ENCODE measurements around the gene ZRANB1.

The ZRANB1 gene

DNA sequence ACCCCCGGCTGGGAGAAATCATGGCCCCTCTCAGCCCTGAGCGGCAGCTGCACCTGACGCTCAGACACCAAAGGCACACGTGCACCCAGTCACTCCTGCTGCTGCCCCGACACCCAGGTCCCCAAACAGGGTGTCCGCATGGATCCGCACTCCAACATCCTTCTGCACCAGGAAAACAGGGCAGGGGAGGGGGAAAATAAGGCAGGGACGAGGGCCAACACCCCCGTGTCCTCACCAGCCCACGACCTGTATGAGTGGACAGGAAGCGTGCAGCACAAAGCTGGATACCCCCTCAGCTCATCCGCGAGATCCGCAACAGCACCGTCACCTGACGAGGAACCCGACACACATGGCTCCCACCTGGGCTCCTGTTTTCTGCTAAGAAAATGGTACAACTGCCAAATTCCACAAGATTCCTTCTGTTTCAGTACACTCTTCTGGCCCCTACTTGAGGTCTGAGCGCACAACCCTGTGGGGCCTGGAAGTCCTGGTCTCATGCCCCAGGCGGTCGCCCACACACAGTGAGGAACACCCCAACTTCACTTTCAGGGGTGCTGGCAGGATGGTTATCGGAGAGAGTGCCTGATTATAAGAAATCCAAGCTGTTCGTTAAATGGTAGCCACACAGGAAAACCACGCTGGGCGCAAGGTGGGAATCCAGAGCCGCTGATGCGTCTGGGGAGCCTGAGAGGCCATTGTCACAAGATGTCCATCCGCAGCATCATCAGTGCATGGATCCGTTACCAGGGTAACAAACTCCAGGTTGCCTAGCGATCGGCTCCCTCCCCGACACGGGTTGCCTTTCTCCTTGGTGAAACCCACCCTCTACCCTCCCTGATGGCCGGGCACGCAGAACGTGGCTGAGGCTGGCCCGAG, 63.6 kb downstream of the ZRANB1 start:
- Histone ChIP-seq H3K9me3 (ENCODE audit: control extremely low read depth in 1 of 5, control insufficient read depth in 4 of 5, insufficient read depth in 2 of 5, low read depth in 1 of 5, low read length in 4 of 5) (no peaks in the 10 kb centered on the region), H3K4me1 (ENCODE audit: control extremely low read depth in 1 of 4, control insufficient read depth in 4 of 4, insufficient read depth in 4 of 4, low read length in 3 of 4) (peaks cover 0 to 7% (median 2%) of the 10 kb centered on the region in 4 experiments), H3K27me3 (replicated peaks in 2 of 5; ENCODE audit: control insufficient read depth in 4 of 5, insufficient read depth in 5 of 5, low read length in 4 of 5) (no peaks in the 10 kb centered on the region), H3K36me3 (ENCODE audit: control insufficient read depth in 4 of 4, insufficient read depth in 4 of 4, low read length in 3 of 4) (peaks cover 0 to 65% (median 42%) of the 10 kb centered on the region in 4 experiments), H3K27ac (ENCODE audit: insufficient read depth in 1 of 2, low read depth in 1 of 2, low read length in 2 of 2, poor library complexity in 1 of 2, severe bottlenecking in 2 of 2) (no peak overlapping the region), H3K4me3 (ENCODE audit: control insufficient read depth in 1 of 7, extremely low read depth in 1 of 7, insufficient read depth in 4 of 7, low read depth in 2 of 7, low read length in 6 of 7) (no peak overlapping the region)
- ChIA-PET CTCF (interaction anchor here (1.0 kb wide), 1 partner anchor 10 kb away, joined by 3 read pairs; no protein-coding TSS in a partner anchor), POLR2A (no interaction called here)
- DNase-seq: no peak
- 93% methylated on average over 28 of the region's 36 CpGs for WGBS (ENCODE audit: insufficient coverage)

DNA sequence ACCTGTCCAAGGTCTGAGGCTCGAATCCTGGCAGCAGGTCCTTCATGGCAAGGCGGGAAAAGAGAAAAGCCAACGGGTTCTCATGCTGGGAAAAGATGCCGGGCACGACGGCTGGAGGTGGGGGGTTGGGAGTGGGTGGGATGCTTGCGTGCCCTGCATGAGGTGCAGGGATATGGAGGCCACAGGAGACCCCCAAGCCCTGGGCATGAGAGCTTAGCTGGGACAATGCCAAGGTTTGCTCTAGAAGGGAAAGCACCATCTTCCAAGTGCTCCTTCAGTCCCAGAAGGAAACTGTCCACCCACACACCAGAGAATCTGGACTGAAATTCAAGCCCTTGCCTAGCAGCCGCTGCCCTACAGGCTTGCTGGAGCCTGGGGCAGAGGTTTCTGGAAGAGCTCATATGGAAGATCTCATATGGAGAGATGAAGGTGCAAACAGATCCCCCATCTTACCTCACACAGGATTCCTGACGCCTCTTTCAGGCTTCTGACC, 64.3 kb downstream of the ZRANB1 start:
- CTCF ChIA-PET: no interaction called here
- Histone ChIP-seq H3K4me1 (ENCODE audit: control extremely low read depth in 1 of 4, control insufficient read depth in 4 of 4, insufficient read depth in 4 of 4, low read length in 3 of 4) (peaks cover 0 to 7% (median 2%) of the 10 kb centered on the region in 4 experiments), H3K27me3 (replicated peaks in 2 of 5; ENCODE audit: control insufficient read depth in 4 of 5, insufficient read depth in 5 of 5, low read length in 4 of 5) (no peaks in the 10 kb centered on the region), H3K27ac (ENCODE audit: insufficient read depth in 1 of 2, low read depth in 1 of 2, low read length in 2 of 2, poor library complexity in 1 of 2, severe bottlenecking in 2 of 2) (no peak overlapping the region), H3K9me3 (ENCODE audit: control extremely low read depth in 1 of 5, control insufficient read depth in 4 of 5, insufficient read depth in 2 of 5, low read depth in 1 of 5, low read length in 4 of 5) (no peaks in the 10 kb centered on the region), H3K4me3 (ENCODE audit: control insufficient read depth in 1 of 7, extremely low read depth in 1 of 7, insufficient read depth in 4 of 7, low read depth in 2 of 7, low read length in 6 of 7) (no peak overlapping the region), H3K36me3 (ENCODE audit: control insufficient read depth in 4 of 4, insufficient read depth in 4 of 4, low read length in 3 of 4) (peaks cover 0 to 60% (median 37%) of the 10 kb centered on the region in 4 experiments)
- POLR2A ChIA-PET: no interaction called here
- WGBS (ENCODE audit: insufficient coverage): 100% methylated on average over 6 of the region's 9 CpGs
- no peak for DNase-seq

DNA sequence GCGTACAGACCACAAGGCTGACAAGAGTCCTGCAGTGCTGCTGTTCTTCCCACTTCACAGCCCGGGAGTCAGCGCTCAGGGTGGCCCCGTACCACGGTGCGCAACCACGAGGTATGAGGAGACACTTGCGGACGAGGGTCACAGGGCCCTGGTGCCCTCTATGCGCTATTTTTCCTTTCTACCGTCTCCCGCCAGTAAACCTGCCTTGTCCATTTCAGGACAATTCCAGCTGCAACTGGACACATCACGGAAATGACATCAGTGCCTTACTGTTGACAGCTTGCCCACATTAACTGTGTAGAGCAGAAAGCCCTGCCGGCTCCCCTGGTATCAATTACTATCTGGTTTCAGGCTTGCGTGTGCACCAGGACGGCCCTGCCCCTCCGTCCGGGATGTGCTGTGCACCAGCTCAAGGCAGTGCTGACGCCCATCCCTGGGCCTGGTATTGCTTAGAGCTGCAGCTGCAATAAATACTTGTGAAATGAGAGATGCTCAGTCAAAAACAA, 65.1 kb downstream of the ZRANB1 start:
- peaks cover 0 to 7% (median 2%) of the 10 kb centered on the region in 4 experiments for H3K4me1 ChIP-seq (ENCODE audit: control extremely low read depth in 1 of 4, control insufficient read depth in 4 of 4, insufficient read depth in 4 of 4, low read length in 3 of 4)
- H3K27me3 ChIP-seq (replicated peaks in 2 of 5; ENCODE audit: control insufficient read depth in 4 of 5, insufficient read depth in 5 of 5, low read length in 4 of 5): no peaks in the 10 kb centered on the region
- H3K9me3 ChIP-seq (ENCODE audit: control extremely low read depth in 1 of 5, control insufficient read depth in 4 of 5, insufficient read depth in 2 of 5, low read depth in 1 of 5, low read length in 4 of 5): no peaks in the 10 kb centered on the region
- no peak overlapping the region for H3K27ac ChIP-seq (ENCODE audit: insufficient read depth in 1 of 2, low read depth in 1 of 2, low read length in 2 of 2, poor library complexity in 1 of 2, severe bottlenecking in 2 of 2)
- ChIA-PET POLR2A (interaction anchor here (0.5 kb wide), 1 partner anchor 54 kb away, joined by 3 read pairs; no protein-coding TSS in a partner anchor), CTCF (interaction anchor here (1.2 to 2.0 kb wide), 2 partner anchors 8 to 14 kb away, joined by 4 to 8 read pairs; no protein-coding TSS in a partner anchor)
- no peak for DNase-seq
- 89% methylated on average over 19 of the region's 19 CpGs for WGBS (ENCODE audit: insufficient coverage)
- H3K4me3 ChIP-seq (ENCODE audit: control insufficient read depth in 1 of 7, extremely low read depth in 1 of 7, insufficient read depth in 4 of 7, low read depth in 2 of 7, low read length in 6 of 7): no peak overlapping the region
- H3K36me3 ChIP-seq (ENCODE audit: control insufficient read depth in 4 of 4, insufficient read depth in 4 of 4, low read length in 3 of 4): peaks cover 0 to 58% (median 32%) of the 10 kb centered on the region in 4 experiments

DNA sequence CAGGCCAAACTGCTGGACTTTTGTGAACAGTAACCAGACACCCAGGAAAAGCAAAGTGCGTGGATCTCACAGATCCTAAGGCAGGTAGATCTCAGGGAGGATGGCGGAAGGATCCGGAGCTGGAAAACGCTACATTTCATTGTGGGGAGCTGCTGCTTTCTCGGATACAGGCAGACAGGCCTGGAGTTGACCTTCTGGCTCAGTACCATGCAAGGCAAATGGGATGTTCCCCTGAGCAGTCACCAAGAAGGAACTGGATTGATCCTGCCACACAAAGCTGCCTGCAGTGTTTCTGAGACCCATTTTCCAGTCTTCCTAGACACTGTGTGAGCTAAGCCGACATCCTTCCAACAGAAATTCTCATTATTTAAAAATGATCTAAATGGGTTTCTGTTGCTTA, 65.5 kb downstream of the ZRANB1 start:
- H3K4me3 ChIP-seq (ENCODE audit: control insufficient read depth in 1 of 7, extremely low read depth in 1 of 7, insufficient read depth in 4 of 7, low read depth in 2 of 7, low read length in 6 of 7): no peak overlapping the region
- H3K9me3 ChIP-seq (ENCODE audit: control extremely low read depth in 1 of 5, control insufficient read depth in 4 of 5, insufficient read depth in 2 of 5, low read depth in 1 of 5, low read length in 4 of 5): no peaks in the 10 kb centered on the region
- no peak overlapping the region for H3K27ac ChIP-seq (ENCODE audit: insufficient read depth in 1 of 2, low read depth in 1 of 2, low read length in 2 of 2, poor library complexity in 1 of 2, severe bottlenecking in 2 of 2)
- ChIA-PET POLR2A (interaction anchor here (0.5 kb wide), 1 partner anchor 54 kb away, joined by 3 read pairs; no protein-coding TSS in a partner anchor), CTCF (interaction anchor here (1.2 to 2.0 kb wide), 2 partner anchors 9 to 14 kb away, joined by 4 to 8 read pairs; no protein-coding TSS in a partner anchor)
- WGBS (ENCODE audit: insufficient coverage): 97% methylated on average over 5 of the region's 6 CpGs
- peaks cover 0 to 55% (median 34%) of the 10 kb centered on the region in 4 experiments for H3K36me3 ChIP-seq (ENCODE audit: control insufficient read depth in 4 of 4, insufficient read depth in 4 of 4, low read length in 3 of 4)
- no peak for DNase-seq
- peaks cover 0 to 7% (median 2%) of the 10 kb centered on the region in 4 experiments for H3K4me1 ChIP-seq (ENCODE audit: control extremely low read depth in 1 of 4, control insufficient read depth in 4 of 4, insufficient read depth in 4 of 4, low read length in 3 of 4)
- no peaks in the 10 kb centered on the region for H3K27me3 ChIP-seq (replicated peaks in 2 of 5; ENCODE audit: control insufficient read depth in 4 of 5, insufficient read depth in 5 of 5, low read length in 4 of 5)

DNA sequence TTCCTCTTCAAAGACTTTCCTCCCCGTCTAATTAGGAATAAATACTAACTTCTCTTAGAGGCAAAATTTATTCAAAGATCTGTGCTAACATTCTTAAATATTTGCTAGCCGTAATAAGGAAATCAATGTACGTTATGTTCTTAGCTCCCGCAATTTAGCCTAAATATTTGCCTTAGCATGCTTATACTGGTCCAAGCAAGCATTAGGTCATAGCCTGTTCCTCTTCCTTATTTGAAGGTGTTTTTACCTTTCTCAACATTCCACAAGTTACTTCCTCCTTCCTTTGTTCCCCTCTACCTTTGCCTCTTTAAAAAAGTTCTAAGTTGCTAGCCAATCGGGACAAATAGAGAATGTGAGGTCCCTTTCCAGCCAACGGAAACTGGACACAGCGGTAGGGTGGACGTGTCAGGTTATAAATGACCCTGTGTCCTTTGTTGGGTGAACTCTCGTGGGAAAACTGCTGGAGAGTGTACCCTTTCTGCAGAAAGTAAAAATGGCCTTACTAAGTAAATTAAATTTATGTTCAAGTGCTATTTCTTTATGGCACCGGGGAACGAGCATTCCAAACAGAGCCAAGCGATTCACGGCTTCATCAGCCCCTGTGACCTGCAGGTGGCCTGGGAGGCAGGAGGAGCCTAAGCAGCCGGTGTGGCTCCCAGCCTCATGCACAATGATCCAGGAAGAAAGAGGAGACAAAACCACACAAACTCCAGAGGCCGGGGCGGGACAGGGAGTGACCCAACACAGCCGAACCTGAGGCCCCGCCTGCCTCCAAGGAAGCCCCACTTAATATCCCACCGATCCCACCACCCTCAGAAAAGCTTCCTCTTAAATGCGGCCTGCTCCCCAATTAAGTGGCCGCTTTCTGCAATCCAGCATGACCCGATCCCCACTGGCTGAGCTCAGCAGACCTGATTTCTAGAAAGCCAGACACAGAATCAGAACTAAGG, 67.0 kb downstream of the ZRANB1 start:
- POLR2A ChIA-PET: no interaction called here
- Histone ChIP-seq H3K27me3 (replicated peaks in 2 of 5; ENCODE audit: control insufficient read depth in 4 of 5, insufficient read depth in 5 of 5, low read length in 4 of 5) (no peaks in the 10 kb centered on the region), H3K9me3 (ENCODE audit: control extremely low read depth in 1 of 5, control insufficient read depth in 4 of 5, insufficient read depth in 2 of 5, low read depth in 1 of 5, low read length in 4 of 5) (no peaks in the 10 kb centered on the region), H3K4me1 (ENCODE audit: control extremely low read depth in 1 of 4, control insufficient read depth in 4 of 4, insufficient read depth in 4 of 4, low read length in 3 of 4) (peaks cover 0 to 7% (median 2%) of the 10 kb centered on the region in 4 experiments), H3K4me3 (ENCODE audit: control insufficient read depth in 1 of 7, extremely low read depth in 1 of 7, insufficient read depth in 4 of 7, low read depth in 2 of 7, low read length in 6 of 7) (no peak overlapping the region), H3K36me3 (ENCODE audit: control insufficient read depth in 4 of 4, insufficient read depth in 4 of 4, low read length in 3 of 4) (peaks cover 0 to 51% (median 28%) of the 10 kb centered on the region in 4 experiments), H3K27ac (ENCODE audit: insufficient read depth in 1 of 2, low read depth in 1 of 2, low read length in 2 of 2, poor library complexity in 1 of 2, severe bottlenecking in 2 of 2) (no peak overlapping the region)
- CTCF ChIA-PET: interaction anchor here (0.8 to 2.0 kb wide), 3 partner anchors 10 to 16 kb away, joined by 3 to 8 read pairs (median 3); no protein-coding TSS in a partner anchor
- DNase-seq: no peak
- WGBS (ENCODE audit: insufficient coverage): 96% methylated on average over 18 of the region's 22 CpGs

DNA sequence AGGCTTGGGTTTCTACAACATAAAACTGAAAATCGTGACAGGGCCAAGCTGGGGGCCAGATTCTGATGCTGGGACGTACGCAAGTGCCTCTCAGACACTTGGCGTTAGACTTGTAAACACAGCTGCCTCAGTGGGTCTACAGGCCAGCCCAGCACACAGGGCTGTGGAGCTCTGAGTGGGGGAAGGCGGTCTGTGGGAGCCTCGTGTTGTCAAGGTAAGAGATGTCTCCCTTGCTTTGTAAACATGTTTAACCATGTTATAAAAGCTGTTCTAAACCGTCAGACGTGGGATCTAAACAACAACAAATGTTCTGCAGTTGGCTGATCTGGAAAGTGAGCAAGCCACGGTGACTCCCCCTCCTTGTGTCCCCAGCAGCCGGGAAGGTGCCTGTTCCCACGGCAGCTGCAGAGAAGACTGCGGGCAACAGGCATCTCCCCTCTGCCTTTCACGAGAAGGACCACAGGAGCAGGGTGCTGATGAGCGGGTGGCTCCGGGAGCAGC, 67.8 kb downstream of the ZRANB1 start:
- WGBS (ENCODE audit: insufficient coverage): 93% methylated on average over 15 of the region's 15 CpGs
- H3K4me3 ChIP-seq (ENCODE audit: control insufficient read depth in 1 of 7, extremely low read depth in 1 of 7, insufficient read depth in 4 of 7, low read depth in 2 of 7, low read length in 6 of 7): no peak overlapping the region
- peaks cover 0 to 12% (median 4%) of the 10 kb centered on the region in 4 experiments for H3K4me1 ChIP-seq (ENCODE audit: control extremely low read depth in 1 of 4, control insufficient read depth in 4 of 4, insufficient read depth in 4 of 4, low read length in 3 of 4)
- H3K27ac ChIP-seq (ENCODE audit: insufficient read depth in 1 of 2, low read depth in 1 of 2, low read length in 2 of 2, poor library complexity in 1 of 2, severe bottlenecking in 2 of 2): no peak overlapping the region
- no peak for DNase-seq
- no peaks in the 10 kb centered on the region for H3K9me3 ChIP-seq (ENCODE audit: control extremely low read depth in 1 of 5, control insufficient read depth in 4 of 5, insufficient read depth in 2 of 5, low read depth in 1 of 5, low read length in 4 of 5)
- POLR2A ChIA-PET: no interaction called here
- CTCF ChIA-PET: interaction anchor here (0.5 to 1.7 kb wide), 5 partner anchors 10 to 267 kb away, joined by 3 to 6 read pairs (median 4); no protein-coding TSS in a partner anchor
- H3K36me3 ChIP-seq (ENCODE audit: control insufficient read depth in 4 of 4, insufficient read depth in 4 of 4, low read length in 3 of 4): peaks cover 0 to 46% (median 27%) of the 10 kb centered on the region in 4 experiments
- H3K27me3 ChIP-seq (replicated peaks in 2 of 5; ENCODE audit: control insufficient read depth in 4 of 5, insufficient read depth in 5 of 5, low read length in 4 of 5): no peaks in the 10 kb centered on the region

Data from common myeloid progenitor, CD34-positive (primary cell).